ENCODE measurements around the gene CYB5D1.

GRCh38 chr17:7882068-7882467 is 24.3 kb downstream of the CYB5D1 start:
- no peak for TF ChIP-seq CTCF (IDR thresholded peaks at IDR 0.05)
- TF ChIP-seq POLR2A (IDR thresholded peaks at IDR 0.05), result no peak
